ENCODE data around the gene COL27A1. TPM values are rescaled to one million over a fixed set of nuclear protein-coding genes. Genes with fewer than 3 reads are reported as not detected.

Gene COL27A1
- total and polyA plus RNA-seq, 9 of the 15 experiments (the other 6 are each of a cell fraction or from before 2014, with no cell fraction given) = 0.07 TPM; not detected in 8

GRCh38 chr9:114146735-114147134 lies 8.6 kb upstream of the COL27A1 start:
- H3K27ac ChIP-seq (ENCODE audit: extremely low read depth, low read depth, low read length) = no peak overlapping the region
- no peak for FAIRE-seq
- no peak overlapping the region for H3K4me3 ChIP-seq
- no peak overlapping the region for H3K4me2 ChIP-seq (ENCODE audit: insufficient read depth, low read length)
- no peak overlapping the region for H2AFZ ChIP-seq (ENCODE audit: low read depth, low read length)
- H3K79me2 ChIP-seq (ENCODE audit: control insufficient read depth, insufficient read depth, low read length) = no peaks in the 10 kb centered on the region
- intact Hi-C loops (cut with micrococcal nuclease) (no loop called here), in situ Hi-C loops (cut with MboI) (no loop called here)
- H3K36me3 ChIP-seq (ENCODE audit: control insufficient read depth, insufficient read depth, low read length) = no peaks in the 10 kb centered on the region
- no peaks in the 10 kb centered on the region for H3K9me1 ChIP-seq (ENCODE audit: control insufficient read depth, insufficient read depth, low read length)
- no peak for TF ChIP-seq ZMIZ1 (IDR thresholded peaks at IDR 0.05; ENCODE audit: low read depth in 2 of 2, low read length in 2 of 2)
- TF ChIP-seq SETDB1 (IDR thresholded peaks at IDR 0.05; ENCODE audit: low read length) = no peak
- no peak for TF ChIP-seq ATF7 (IDR thresholded peaks at IDR 0.05)
- no peak for TF ChIP-seq NELFE (IDR thresholded peaks at IDR 0.05; ENCODE audit: insufficient read depth, insufficient read length)
- TF ChIP-seq MCM5 (IDR thresholded peaks at IDR 0.05; ENCODE audit: low read depth) = no peak
- TF ChIP-seq, protein P1, sequence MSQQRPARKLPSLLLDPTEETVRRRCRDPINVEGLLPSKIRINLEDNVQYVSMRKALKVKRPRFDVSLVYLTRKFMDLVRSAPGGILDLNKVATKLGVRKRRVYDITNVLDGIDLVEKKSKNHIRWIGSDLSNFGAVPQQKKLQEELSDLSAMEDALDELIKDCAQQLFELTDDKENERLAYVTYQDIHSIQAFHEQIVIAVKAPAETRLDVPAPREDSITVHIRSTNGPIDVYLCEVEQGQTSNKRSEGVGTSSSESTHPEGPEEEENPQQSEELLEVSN (IDR thresholded peaks at IDR 0.05; ENCODE audit: borderline replicate concordance in 1 of 2, extremely low read depth in 1 of 2, insufficient read depth in 1 of 2, insufficient read length in 1 of 2, low read depth in 1 of 2, low read length in 1 of 2, poor library complexity in 1 of 2, severe bottlenecking in 1 of 2) = no peak
- no peak for TF ChIP-seq MXI1 (IDR thresholded peaks at IDR 0.05; ENCODE audit: low read depth, low read length)
- TF ChIP-seq, protein P2, sequence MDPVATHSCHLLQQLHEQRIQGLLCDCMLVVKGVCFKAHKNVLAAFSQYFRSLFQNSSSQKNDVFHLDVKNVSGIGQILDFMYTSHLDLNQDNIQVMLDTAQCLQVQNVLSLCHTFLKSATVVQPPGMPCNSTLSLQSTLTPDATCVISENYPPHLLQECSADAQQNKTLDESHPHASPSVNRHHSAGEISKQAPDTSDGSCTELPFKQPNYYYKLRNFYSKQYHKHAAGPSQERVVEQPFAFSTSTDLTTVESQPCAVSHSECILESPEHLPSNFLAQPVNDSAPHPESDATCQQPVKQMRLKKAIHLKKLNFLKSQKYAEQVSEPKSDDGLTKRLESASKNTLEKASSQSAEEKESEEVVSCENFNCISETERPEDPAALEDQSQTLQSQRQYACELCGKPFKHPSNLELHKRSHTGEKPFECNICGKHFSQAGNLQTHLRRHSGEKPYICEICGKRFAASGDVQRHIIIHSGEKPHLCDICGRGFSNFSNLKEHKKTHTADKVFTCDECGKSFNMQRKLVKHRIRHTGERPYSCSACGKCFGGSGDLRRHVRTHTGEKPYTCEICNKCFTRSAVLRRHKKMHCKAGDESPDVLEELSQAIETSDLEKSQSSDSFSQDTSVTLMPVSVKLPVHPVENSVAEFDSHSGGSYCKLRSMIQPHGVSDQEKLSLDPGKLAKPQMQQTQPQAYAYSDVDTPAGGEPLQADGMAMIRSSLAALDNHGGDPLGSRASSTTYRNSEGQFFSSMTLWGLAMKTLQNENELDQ (CRISPR knock-in tag; IDR thresholded peaks at IDR 0.05; ENCODE audit: borderline replicate concordance) = no peak
- TF ChIP-seq EHMT2 (IDR thresholded peaks at IDR 0.05) = no peak
- TF ChIP-seq CHD2 (IDR thresholded peaks at IDR 0.05; ENCODE audit: low read depth, low read length) = no peak
- H3K9me3 ChIP-seq (replicated peaks; ENCODE audit: control insufficient read depth, insufficient read depth, low read depth, low read length) = no peaks in the 10 kb centered on the region
- H3K27me3 ChIP-seq (ENCODE audit: control insufficient read depth in 2 of 2, insufficient read depth in 2 of 2, low read length in 2 of 2) = peaks cover 4 to 49% of the 10 kb centered on the region in 2 experiments; a peak in 4 of 5 replicates
- BruUV-seq (replicated peaks) = no TSS peak
- WGBS (ENCODE audit: insufficient coverage, low coverage, missing lambda C conversion rate) = 0% methylated on average over 6 of the region's 6 CpGs
- no peaks in the 10 kb centered on the region for H3K4me1 ChIP-seq (replicated peaks in 1 of 2; ENCODE audit: control insufficient read depth in 2 of 2, insufficient read depth in 2 of 2, low read length in 2 of 2)
- DNase-seq (ENCODE audit: extremely low read depth in 1 of 4, low spot score in 3 of 4) = no peak
- ChIA-PET CTCF (ENCODE audit: low intra/inter-chr PET ratio) (no interaction called here), POLR2A (interaction anchor here (0.8 kb wide), 1 partner anchor 22 kb away, joined by 3 read pairs; no protein-coding TSS in a partner anchor)
- H4K20me1 ChIP-seq (replicated peaks; ENCODE audit: control insufficient read depth, insufficient read depth, low read length) = 0 out of 2 replicates have a peak, but pooled peaks cover 10% of the 10 kb centered on the region
- H3K9ac ChIP-seq (ENCODE audit: insufficient read depth in 1 of 2, low read depth in 2 of 2, low read length in 2 of 2) = no peak overlapping the region
- ATAC-seq = no peak

All from K562 (cell line).